HG02571 (cell line): ENCODE measurements around the gene FOXN4.

Experiments
- ATAC-seq: cut with Tn5 transposase; IDR thresholded peaks from one replicate; pipeline ENCODE4 v1.9.1; 2021; ENCODE audit warnings: mild to moderate bottlenecking, moderate library complexity; ENCODE audit not compliant: unreplicated experiment

Gene FOXN4

DNA sequence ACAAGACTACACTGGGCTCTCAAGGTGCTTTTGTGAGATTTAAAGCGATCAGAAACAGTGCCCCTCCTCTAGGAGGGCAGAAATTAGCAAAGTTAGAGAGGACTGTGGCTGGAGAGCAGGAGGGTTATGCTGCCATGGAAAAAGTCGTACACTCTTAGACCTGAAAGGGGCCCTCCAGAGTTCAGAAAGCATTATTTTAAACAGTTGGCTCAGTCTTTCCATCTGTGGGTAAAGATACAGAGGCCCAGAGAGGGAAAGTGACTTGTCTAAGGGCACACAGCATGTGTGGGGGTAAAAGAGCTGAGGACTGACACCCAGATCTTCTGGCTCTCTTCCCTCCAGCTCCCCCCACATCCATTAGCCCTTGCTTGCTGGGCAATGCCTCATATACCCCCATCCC lies 47.1 kb downstream of the FOXN4 start:
- no peak for ATAC-seq

GRCh38 chr12:109261087-109261486 lies 48.0 kb downstream of the FOXN4 start:
- no peak for ATAC-seq

GRCh38 chr12:109259545-109259895 lies 49.6 kb downstream of the FOXN4 start:
- ATAC-seq = no peak

GRCh38 chr12:109258607-109259544 lies 50.2 kb downstream of the FOXN4 start:
- ATAC-seq = no peak

DNA sequence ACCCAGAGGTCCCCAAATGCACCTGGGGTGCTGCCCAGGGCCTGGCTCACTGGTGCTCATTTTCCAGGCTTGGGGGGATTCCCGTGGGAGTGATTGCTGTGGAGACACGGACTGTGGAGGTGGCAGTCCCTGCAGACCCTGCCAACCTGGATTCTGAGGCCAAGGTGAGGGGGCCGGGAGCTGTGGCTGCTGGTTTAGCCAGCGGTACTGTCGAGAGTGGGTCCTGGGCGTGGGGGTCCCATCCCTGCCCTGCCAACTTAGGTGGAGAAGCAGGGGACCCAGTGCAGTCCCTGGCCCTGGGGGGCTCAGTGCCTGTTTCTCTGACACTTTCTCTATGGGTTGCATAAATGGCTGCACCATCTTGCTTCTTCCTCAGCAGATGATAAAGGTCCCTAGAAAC lies 50.9 kb downstream of the FOXN4 start:
- no peak for ATAC-seq

DNA sequence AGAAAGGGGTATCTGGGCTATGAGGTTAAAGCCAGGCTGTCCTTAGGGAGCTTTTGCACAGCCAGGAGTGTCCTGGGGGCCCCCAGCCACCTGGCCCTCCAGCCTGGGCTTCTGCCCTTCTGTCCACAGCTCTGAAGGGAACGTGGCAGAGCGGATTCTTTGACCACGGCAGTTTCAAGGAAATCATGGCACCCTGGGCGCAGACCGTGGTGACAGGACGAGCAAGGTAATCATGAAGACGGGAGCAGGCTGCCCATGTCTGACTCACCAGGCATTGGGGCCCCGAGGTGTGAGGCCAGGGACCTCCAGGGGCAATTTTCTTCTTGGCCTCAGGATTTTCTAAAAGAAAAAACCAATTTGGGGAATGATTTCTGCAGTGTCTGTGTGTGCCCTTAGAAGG lies 53.1 kb downstream of the FOXN4 start:
- no peak for ATAC-seq

DNA sequence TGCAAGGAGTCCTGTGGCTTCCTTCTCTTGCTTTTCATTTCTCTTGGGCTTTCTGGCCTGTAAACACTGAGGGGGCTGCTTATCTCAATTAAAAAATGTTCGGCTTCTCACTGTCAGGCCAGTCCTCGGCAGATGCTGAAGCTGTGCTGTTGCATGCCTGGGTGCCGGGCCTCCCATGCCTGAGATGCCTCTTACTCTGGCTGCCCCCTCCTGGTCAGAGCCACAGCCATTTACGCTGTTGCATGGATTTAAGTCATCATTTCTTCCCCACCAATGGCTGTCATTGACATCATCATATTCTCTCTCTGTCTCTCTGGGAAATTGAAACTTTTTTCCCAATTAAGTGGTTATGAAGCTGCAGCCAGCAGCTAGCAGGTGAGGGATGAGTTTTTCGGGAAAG lies 53.7 kb downstream of the FOXN4 start:
- no peak for ATAC-seq

DNA sequence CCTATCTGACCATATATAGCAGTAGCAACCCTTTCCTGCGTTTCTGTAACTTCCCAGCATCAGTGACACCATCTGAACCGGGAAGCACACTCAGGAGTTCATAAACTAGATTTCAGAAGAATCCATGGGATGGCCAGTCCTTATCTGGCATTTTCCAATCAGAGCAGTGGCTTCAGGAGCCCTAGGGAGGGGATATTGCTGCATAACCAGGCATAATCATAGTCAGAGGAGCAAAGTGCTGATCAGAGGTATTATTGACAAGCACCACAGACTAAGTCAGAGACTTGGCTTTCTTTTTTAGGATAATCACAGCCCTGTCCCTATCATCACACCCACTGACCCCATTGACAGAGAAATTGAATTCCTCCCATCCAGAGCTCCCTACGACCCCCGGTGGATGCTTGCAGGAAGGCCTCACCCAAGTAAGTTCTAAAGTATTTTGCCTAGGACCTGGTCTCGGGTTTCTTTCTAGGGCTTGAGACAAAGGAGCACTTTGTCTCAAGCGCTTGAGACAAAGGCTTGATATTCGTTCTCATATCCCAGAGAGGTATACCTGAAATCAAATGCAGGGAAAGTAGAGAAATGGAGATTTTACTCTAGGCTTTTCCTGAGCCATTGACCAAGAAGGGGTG lies 55.1 kb downstream of the FOXN4 start:
- no peak for ATAC-seq

- no peak for ATAC-seq
These were observed 56.3 kb downstream of the FOXN4 start for GRCh38 chr12:109252799-109253198.

- ATAC-seq = no peak
These were observed 58.6 kb downstream of the FOXN4 start for GRCh38 chr12:109250523-109250922.

DNA sequence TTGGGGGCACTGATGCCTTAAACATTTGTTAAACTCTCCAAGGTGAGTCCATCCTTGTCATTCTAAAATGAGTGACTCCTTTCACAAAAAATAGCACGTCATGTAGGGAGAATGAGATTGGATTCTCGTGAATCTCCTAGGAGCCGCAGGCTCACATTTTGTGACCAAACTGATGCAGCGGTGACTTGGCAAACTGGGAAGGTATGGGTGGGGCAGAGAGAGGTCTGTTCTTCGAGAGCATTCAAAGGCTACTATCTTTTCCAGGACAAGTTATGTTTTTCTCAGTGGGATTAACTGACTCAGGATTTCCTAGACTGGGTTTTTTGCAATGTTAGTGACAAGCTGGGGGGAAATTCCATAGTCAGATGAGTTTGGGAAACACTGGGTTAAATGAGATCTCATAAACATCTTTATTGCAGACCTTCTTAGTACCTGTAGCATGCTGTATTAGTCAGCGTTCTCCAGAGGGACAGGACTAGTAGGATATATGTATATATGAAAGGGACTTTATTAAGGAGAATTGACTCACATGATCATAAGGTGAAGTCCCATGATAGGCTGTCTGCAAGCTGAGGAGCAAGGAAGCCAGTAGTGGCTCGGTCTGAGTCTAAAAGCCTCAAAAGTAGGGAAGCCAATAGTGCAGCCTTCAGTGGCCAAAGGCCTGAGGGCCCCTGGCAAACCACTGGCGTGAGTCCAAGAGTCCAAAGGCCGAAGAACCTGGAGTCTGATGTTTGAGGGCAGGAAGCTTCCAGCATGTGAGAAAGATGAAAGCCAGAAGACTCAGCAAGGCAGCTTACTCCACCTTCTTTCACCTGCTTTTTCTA lies 61.0 kb downstream of the FOXN4 start:
- no peak for ATAC-seq

DNA sequence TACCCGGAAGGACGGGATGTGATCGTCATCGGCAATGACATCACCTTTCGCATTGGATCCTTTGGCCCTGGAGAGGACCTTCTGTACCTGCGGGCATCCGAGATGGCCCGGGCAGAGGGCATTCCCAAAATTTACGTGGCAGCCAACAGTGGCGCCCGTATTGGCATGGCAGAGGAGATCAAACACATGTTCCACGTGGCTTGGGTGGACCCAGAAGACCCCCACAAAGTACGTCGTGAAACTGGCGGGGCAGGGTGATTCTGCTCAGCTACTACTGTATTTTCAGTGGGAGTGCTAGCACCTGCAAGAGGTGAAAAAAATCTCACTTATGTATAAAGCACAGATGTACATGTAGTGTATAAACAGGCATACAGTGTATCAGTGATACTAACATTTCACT lies 62.9 kb downstream of the FOXN4 start:
- no peak for ATAC-seq

DNA sequence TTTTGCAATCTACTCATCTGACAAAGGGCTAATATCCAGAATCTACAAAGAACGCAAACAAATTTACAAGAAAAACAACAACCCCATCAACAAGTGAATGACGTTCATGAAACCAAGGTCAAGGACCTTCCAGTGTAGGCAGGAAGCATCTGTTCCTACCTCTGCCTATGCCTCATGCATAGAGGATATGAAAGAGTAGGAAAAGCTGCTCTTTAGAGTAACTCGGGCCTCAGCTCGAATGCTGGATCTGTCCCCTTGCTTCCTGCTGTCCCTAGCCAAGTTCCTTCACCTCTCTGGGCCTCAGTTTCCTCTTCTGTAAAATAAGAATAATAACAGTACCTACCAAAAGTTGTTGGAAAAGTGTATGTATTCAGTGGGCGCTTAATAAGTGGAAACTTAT lies 65.0 kb downstream of the FOXN4 start:
- no peak for ATAC-seq

DNA sequence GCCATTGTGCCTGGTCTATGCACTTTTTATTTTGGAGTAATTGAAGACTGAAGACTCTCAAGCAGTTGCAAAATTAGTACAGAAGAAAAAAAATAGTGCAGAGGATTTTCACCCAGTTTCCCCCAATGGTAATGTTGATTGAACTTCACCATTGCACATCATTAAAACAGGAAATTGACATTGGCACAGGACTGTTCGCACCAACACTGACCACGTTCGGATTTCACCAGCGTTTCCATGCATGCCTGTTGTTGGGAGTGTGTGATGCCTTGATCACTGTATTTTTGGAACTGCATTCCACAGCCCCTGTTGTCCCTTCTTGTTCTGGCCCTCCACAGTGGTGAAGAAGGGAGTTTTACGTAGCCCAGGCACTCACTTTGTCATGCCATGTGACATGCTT lies 67.1 kb downstream of the FOXN4 start:
- no peak for ATAC-seq

DNA sequence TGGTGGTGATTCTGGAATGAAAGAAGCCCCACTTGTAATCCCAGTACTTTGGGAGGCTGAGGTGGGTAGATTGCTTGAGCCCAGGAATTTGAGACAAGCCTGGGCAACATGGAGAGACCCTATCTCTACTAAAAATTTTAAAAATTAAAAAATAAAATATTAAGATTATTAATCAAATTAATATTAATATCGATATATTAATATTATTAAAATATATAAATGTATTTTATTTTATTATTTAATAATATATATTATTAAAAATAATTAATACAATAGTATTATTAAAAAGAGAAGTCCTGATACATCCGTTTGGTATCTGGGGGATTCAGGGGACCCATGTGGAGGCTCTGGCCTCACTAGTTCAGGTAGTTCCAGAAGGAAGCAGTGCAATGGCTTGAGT lies 68.7 kb downstream of the FOXN4 start:
- no peak for ATAC-seq

DNA sequence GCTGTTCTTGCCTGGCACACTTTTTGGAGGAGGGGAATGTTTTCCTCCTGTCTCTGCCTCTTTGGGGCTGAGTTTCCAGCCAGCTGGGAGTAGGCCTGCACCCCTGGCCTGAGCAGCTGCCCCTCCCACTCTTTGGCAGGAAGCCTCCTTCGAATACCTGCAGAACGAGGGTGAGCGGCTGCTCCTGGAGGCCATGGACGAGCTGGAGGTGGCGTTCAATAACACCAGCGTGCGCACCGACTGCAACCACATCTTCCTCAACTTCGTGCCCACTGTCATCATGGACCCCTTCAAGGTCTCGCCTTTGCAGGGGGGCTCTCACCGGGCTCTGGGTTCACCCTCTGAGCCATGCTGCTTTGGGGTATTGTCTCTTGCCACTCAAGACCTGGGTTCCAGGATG lies 69.4 kb downstream of the FOXN4 start:
- no peak for ATAC-seq

- ATAC-seq = no peak
These were observed 69.9 kb downstream of the FOXN4 start for GRCh38 chr12:109239179-109239578.

DNA sequence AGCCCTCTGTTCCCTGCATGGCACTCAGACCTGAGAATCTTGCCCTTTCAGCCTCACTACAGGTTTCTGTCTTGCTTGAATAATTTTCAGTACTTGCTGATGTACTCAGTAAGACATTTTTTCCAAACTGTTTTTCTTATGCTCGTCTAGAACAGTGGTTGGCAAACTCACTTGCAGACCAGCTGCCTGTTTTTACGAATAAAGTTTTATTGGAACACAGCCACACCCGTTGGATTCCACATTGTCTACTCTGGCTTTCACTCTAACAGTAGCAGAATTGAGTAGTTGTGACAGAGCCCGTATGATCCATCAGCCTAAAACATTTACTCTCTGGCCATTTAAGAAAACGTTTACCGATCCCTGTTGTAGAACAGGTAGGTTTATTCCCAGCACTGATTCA lies 72.8 kb downstream of the FOXN4 start:
- ATAC-seq = no peak

DNA sequence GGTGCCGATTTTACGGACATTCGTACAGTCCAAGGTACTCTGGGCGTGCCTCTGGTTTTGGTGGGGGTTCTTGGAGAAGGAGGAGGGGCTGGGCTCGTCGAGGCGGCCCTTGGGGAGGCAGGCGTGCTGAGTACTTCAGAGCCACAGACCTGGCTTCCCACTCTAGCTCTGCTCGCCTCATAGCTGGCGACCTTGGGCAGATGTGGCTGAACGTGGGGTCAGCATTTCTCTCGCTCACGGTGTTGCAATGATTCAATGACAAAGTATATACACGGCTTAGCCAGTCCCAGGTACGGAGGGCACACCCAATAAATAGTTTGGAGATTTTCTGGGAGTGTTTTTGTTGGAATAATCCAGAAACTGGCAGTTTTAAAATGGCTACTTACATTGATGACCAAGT lies 75.1 kb downstream of the FOXN4 start:
- no peak for ATAC-seq

GRCh38 chr12:109232731-109233130 lies 76.4 kb downstream of the FOXN4 start:
- ATAC-seq = no peak

DNA sequence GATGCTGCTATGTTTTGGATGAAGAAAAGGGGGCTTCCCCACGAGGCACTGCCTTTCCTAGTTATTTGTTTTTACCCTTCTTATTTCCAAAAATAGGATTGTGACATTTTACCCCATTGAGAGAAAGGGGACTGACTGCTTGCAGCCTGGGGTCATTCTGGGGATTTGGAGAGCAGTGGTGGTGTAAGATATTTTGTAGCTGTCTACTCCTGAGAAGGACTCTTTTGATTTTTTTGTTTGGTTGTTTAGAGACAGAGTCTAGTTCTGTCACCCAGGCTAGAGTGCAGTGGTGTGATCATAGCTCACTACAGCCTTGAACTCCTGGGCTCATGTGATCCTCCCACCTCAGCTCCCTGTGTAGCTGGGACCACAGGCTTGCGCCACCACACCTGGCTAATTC lies 78.9 kb downstream of the FOXN4 start:
- ATAC-seq = no peak

DNA sequence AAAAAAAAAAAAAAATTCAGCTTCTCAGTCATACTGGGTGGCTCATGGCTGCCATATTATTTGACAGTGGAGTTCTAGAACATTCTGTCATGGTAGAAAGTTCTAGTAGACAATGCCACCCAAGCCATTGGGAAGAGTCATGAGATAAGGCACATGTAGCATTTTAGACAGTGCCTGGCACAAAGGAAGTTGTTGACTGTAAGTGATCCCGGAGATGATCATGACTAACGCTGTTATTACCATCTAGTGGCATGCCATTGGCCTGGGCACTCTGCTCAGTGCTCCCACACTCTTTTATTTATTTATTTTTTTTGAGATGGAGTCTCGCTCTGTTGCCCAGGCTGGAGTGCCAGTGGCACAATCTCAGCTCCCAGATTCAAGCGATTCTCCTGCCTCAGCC lies 80.4 kb downstream of the FOXN4 start:
- ATAC-seq = no peak
